GM12873 (cell line): ENCODE measurements around the gene ING2.

Experiments
- CTCF ChIP-seq: IDR thresholded peaks from 2 replicates; pipeline ENCODE4 v1.5.1; 2012; ENCODE audit warnings: low read depth, mild to moderate bottlenecking, moderate library complexity, low read length, control low read depth; ENCODE audit not compliant: insufficient read depth; ENCODE audit errors: missing control alignments

ING2 gene

GRCh38 chr4:183546376-183546775, 41.5 kb downstream of the ING2 start:
- TF ChIP-seq CTCF = no peak

- no peak for TF ChIP-seq CTCF
These were observed 43.4 kb downstream of the ING2 start for GRCh38 chr4:183548306-183548705.

- no peak for TF ChIP-seq CTCF
These were observed 45.7 kb downstream of the ING2 start for GRCh38 chr4:183550345-183551093.

GRCh38 chr4:183552274-183553146, 47.7 kb downstream of the ING2 start:
- no peak for TF ChIP-seq CTCF

GRCh38 chr4:183553601-183554345, 48.9 kb downstream of the ING2 start:
- TF ChIP-seq CTCF = no peak

- no peak for TF ChIP-seq CTCF
These were observed 49.5 kb downstream of the ING2 start for GRCh38 chr4:183554346-183554686.
